Natural killer cell treated with Interleukin-12 subunit alpha and Interleukin-12 subunit beta and Interleukin-15 and Interleukin-18, amount 100 ng/mL, for 72 hours (primary cell): ENCODE results near the gene BORA. TPM values are rescaled to one million over a fixed set of nuclear protein-coding genes. Genes with fewer than 3 reads are reported as not detected.

Experiments used
- ATAC-seq, 2 donors: fragments of 150-1000 bp; cut with Tn5 transposase in 1 of 2; sonication (Bioruptor Pico), chemical (Tn5 transposase) in 1 of 2; 2 replicates each; pipeline ENCODE4 v1.10.0; 2021
- DNase-seq: peaks from one replicate; pipeline ENCODE4 v3.0.0; 2022; ENCODE audit warnings: low spot score
- H3K27ac Mint-ChIP-seq, 2 donors: 1 replicate in 1 of 2; 2 replicates in 1 of 2; pipeline ENCODE4 v1.8.0; 2022; ENCODE audit warnings: mixed read lengths in 2 of 2, mild to moderate bottlenecking in 1 of 2, moderate library complexity in 1 of 2
- H3K27me3 Mint-ChIP-seq, 2 donors: 1 replicate in 1 of 2; 2 replicates in 1 of 2; pipeline ENCODE4 v1.8.0; 2022; ENCODE audit warnings: mixed read lengths in 2 of 2
- H3K36me3 Mint-ChIP-seq: one replicate; pipeline ENCODE4 v1.8.0; 2022; ENCODE audit warnings: mixed read lengths
- H3K4me1 Mint-ChIP-seq, 2 donors: 1 replicate in 1 of 2; 2 replicates in 1 of 2; pipeline ENCODE4 v1.8.0; 2022; ENCODE audit warnings: low read depth in 2 of 2, mixed read lengths in 2 of 2, mild to moderate bottlenecking in 1 of 2
- H3K4me3 Mint-ChIP-seq: one replicate; pipeline ENCODE4 v1.8.0; 2022; ENCODE audit warnings: mixed read lengths
- H3K9me3 Mint-ChIP-seq: 2 replicates; pipeline ENCODE4 v1.8.0; 2022; ENCODE audit warnings: mixed read lengths
- total RNA-seq, 2 donors: library from RNA; stranded (reverse); gene quantifications; one replicate each; pipeline ENCODE4 v1.2.3, GENCODE V29; 2022

Gene BORA
- total RNA-seq, 2 donors from 2014 or later = 15.3 to 15.7 TPM

DNA sequence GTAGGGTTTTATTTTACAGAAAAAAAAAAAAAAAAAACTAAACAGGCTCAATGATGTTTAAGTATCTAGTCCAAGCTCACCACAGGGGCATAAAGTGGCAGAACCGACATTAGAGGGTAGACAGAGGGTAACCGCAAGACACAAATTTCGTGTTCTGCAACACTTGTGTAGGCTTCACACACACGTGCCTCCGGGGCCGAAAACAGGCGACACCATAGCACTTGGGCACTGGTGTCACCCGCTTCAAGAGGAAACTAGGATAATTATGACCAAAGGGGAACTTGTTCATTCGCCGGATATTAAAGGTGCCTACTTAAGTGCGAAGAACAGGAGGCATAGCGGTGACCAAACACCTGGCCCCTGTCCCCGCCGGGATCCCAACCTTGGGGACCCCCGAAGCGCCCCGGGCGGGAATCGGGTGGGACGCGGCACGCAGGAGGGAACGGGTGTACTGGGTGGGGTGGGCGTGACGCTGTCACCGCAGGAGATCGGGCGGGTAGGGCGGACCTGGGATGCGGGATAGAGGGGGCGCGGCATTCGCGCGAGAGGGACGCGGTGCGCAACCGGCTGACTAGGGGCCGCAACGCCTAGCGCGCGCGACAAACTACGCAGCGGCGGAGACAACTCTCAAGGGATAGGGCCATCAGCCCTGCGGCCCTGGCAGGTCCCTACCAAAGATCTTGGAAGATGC, 852 bp upstream of the BORA start:
- DNase-seq (peak; percentile 77), ATAC-seq (peak; percentile 41 to 49)
- Mint-ChIP-seq H3K9me3 (no peaks in the 10 kb centered on the region), H3K27me3 (no peaks in the 10 kb centered on the region), H3K36me3 (peaks cover 28% of the 10 kb centered on the region), H3K4me3 (peak overlapping the region; percentile 94), H3K4me1 (peaks cover 30 to 57% of the 10 kb centered on the region in 2 donors), H3K27ac (peak overlapping the region; percentile 86)

DNA sequence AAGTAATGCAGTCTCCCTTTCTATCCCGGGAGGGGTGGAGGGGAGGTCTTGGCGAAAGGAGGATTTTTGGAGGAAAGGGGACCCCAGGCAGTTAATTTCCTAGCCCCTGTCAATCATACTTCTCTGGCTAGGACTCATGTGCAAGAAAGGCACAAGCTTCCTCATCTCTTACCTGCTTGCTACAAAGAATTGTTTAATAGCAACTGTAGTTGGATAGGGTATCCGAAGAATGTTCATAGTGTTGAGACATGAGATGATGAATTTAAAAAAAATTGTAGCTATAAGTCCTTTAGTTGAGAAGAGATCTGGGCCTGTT, 525 bp downstream of the BORA start:
- Mint-ChIP-seq H3K27ac (peak overlapping the region; percentile 86), H3K36me3 (peaks cover 24% of the 10 kb centered on the region), H3K4me3 (peak overlapping the region; percentile 94), H3K9me3 (no peaks in the 10 kb centered on the region), H3K4me1 (peaks cover 24 to 49% of the 10 kb centered on the region in 2 donors), H3K27me3 (no peaks in the 10 kb centered on the region)
- DNase-seq (no peak), ATAC-seq (no peak)

DNA sequence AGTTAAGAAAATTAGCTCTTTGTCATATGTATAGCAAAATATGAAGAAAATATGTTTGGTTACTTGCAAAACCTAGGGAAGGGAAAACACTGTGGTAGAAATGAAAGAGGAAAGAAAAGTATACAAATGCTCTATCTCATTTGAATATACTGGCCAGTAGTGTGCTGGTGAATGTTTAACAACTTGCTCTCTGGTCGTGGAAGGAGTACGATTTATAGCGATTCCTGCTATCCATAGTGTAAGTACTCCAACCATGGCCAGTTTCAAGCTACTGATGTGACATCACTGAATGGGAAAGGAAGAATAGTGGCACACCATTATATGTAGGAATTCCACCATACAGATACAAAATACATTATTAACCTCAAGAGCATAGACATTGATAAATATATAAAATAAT, 9.3 kb downstream of the BORA start:
- DNase-seq (no peak), ATAC-seq (no peak)
- Mint-ChIP-seq H3K27me3 (no peaks in the 10 kb centered on the region), H3K4me1 (peaks cover 2 to 17% of the 10 kb centered on the region in 2 donors), H3K27ac (no peak overlapping the region), H3K4me3 (no peak overlapping the region), H3K9me3 (no peaks in the 10 kb centered on the region), H3K36me3 (peaks cover 18% of the 10 kb centered on the region)

DNA sequence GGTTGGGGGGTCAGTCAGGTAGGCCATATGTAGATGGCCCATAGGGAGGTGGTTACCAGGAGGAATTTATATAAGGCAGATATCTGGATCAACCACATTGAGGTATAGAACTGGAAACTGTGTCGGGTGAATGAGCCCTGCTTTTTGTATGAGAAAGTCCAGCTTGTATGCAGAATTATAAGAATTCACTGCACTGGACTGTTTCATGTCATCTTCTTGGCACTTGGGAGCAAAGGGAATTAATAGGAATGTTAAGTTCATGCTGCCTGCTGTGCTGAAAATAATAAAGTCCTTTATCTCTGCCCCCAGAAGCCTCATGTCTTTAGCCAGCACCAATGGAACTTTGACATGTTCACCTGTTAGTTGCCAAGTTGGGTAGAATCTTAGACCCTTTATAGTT, 12.3 kb downstream of the BORA start:
- Mint-ChIP-seq H3K27me3 (no peaks in the 10 kb centered on the region), H3K36me3 (peaks cover 11% of the 10 kb centered on the region), H3K4me3 (no peak overlapping the region), H3K27ac (no peak overlapping the region), H3K9me3 (no peaks in the 10 kb centered on the region), H3K4me1 (peaks cover 7 to 10% of the 10 kb centered on the region in 2 donors)
- ATAC-seq (no peak), DNase-seq (no peak)

DNA sequence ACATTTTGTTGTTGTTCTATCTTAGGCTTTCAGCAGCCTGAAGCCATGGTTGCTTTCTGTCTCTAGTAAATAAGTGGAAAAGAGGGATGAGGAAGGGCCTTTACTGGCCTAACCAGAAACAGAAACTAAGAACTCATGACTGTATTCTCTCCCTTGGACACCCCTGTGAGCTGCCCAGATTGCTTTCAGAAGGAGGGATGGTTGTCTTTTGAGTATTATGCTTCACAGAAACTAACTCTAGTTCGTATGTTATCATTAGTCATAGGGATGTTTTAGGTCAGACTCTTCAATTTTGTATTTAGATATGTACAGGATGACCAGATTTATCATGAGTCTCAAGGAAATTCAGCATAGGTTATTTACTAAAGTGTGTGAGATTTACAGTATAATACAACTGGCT, 17.5 kb downstream of the BORA start:
- Mint-ChIP-seq H3K27me3 (no peaks in the 10 kb centered on the region), H3K9me3 (no peaks in the 10 kb centered on the region), H3K4me1 (peaks cover 16 to 18% of the 10 kb centered on the region in 2 donors), H3K27ac (no peak overlapping the region), H3K36me3 (peaks cover 29% of the 10 kb centered on the region), H3K4me3 (no peak overlapping the region)
- no peak for DNase-seq
- peak in 1 of 2 donors; percentile 61 for ATAC-seq

DNA sequence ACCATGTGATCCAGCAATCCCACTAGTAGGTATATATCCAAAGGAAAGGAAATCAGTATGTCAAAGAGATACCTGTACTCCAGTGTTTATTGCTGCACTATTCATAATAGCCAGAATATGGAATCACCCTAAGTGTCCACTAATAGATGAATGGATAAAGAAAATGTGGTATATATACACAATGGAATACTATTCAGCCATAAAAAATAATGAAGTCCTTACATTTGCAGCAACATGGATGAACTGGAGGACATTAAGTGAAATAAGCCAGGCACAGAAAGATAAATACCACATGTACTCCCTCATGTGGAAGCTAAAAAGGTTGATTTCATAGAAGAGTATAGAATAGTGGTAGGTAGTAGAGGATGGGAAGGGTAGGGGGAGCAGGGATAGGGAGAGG, 23.5 kb downstream of the BORA start:
- Mint-ChIP-seq H3K9me3 (no peaks in the 10 kb centered on the region), H3K27me3 (no peaks in the 10 kb centered on the region)
- no peak for ATAC-seq

DNA sequence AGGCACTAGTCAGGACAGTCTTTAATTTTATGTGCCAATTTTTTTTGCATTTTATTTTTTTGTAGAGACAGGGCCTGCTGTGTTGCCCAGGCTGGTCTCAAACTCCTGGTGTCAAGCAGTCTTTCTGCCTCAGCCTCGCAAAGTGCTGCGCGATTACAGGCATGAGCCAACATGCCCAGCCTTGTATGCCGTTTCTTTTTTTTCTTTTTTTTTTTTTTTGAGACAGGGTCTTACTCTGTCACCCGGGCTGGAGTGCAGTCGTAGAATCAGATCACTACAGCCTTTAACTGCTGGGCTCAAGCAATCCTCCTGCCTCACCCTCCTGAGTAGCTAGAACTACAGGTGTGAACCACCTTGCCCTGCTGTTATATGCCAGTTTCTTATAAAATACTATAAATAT, 26.4 kb downstream of the BORA start:
- Mint-ChIP-seq H3K4me1 (peaks cover 16% of the 10 kb centered on the region in 2 donors), H3K36me3 (peaks cover 42% of the 10 kb centered on the region), H3K9me3 (no peaks in the 10 kb centered on the region), H3K4me3 (no peak overlapping the region), H3K27ac (no peak overlapping the region), H3K27me3 (no peaks in the 10 kb centered on the region)
- ATAC-seq = no peak
- DNase-seq = no peak

More for the DNA sequence above, 23.5 kb downstream of the BORA start:
- Mint-ChIP-seq H3K4me3 (no peak overlapping the region), H3K27ac (no peak overlapping the region), H3K36me3 (peaks cover 52% of the 10 kb centered on the region), H3K4me1 (peaks cover 16 to 19% of the 10 kb centered on the region in 2 donors)
- no peak for DNase-seq

DNA sequence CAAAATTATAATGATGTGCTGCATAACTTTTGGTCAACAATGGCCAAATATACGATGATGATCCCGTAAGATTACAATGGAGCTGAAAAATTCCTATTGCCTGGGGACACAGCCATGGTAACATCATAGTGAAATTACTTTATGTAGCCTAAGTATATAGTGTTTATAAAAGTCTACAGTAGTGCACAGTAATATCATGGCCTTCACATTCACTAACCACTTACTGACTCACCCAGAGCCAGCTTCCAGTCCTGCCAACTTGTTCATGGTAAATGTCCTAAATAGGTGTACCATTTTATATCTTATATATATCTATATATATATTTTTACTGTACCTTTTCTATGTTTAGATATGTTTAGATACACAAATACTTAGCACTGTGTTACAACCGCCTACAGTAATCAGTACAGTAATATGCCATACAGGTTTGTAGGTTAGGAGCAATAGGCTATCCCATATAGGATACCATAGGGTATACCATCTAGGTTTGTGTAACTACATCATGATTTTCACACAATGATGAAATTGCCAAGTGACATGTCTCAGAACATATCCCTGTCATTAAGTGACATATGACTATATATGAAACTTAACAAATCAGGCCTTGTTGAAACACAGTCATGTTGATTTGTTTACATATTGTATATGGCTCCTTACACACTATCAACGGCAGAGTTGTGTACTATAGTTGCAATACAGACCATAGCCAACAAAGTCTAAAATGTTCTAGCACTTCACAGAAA, 30.2 kb downstream of the BORA start:
- ATAC-seq = no peak
- Mint-ChIP-seq H3K4me3 (no peak overlapping the region), H3K27me3 (no peaks in the 10 kb centered on the region), H3K27ac (no peak overlapping the region), H3K9me3 (no peaks in the 10 kb centered on the region), H3K4me1 (no peaks in the 10 kb centered on the region), H3K36me3 (peaks cover 21% of the 10 kb centered on the region)
- no peak for DNase-seq

DNA sequence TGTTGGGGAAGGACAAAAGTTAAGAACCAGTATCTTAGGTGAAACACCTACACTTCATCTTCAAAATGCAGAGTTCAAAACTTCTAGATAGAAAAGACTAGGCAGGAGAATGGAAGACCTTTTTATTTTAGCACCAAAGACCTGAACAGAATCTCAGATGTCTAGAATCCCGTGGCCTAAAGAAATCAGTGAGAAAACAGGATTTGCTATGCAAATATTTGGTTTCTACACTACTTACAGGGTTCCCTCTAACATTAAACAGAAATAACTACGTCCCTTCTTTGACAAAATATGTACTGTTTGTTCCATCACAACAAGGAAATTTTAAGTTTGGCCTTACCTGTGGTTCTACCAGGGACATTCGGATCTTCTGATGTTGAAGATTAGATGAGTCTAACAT, 32.5 kb downstream of the BORA start:
- Mint-ChIP-seq H3K4me1 (no peaks in the 10 kb centered on the region), H3K27me3 (no peaks in the 10 kb centered on the region), H3K9me3 (no peaks in the 10 kb centered on the region), H3K27ac (no peak overlapping the region), H3K4me3 (no peak overlapping the region), H3K36me3 (peaks cover 25% of the 10 kb centered on the region)
- ATAC-seq = no peak
- DNase-seq = no peak

DNA sequence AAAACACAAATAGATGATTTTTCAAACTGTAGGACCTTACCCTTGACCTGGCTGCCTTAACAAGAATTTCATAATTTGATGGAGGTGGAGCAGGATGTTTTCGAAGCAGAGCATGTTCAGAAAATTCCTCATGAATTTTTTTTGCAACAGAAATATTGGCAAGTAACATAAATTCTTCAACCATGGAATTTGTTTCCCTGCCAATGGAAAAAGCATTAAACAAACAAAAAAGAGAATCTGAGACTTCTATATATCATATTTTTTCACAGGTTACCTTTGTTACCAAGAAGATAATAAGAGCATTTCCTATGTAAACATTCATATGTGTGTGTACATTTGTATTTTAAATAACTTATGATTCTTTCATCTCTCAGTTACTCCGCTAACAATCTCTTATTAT, 35.7 kb downstream of the BORA start:
- no peaks in the 10 kb centered on the region for H3K9me3 Mint-ChIP-seq
- no peak overlapping the region for H3K27ac Mint-ChIP-seq
- no peaks in the 10 kb centered on the region for H3K4me1 Mint-ChIP-seq
- no peak overlapping the region for H3K4me3 Mint-ChIP-seq
- H3K27me3 Mint-ChIP-seq = no peaks in the 10 kb centered on the region
- ATAC-seq (no peak), DNase-seq (no peak)
- peaks cover 38% of the 10 kb centered on the region for H3K36me3 Mint-ChIP-seq

DNA sequence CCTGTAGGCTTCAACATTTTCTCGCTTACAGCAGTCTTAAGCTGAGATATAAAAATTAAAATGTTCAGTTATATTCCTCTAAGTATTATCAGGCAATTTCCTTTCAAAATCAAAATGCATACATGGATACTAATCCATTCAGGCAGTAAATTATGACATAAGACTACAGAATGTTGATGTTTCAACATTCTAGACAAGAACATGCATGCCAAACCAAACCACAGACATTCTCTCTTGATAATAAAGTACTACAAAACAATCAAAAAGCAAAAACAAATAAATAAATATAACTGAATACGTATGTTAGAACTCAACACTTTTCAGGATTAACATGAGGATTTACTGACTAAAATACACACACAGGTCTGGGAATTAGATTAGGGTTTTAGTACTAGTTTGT, 46.3 kb downstream of the BORA start:
- Mint-ChIP-seq H3K27me3 (no peaks in the 10 kb centered on the region), H3K9me3 (no peaks in the 10 kb centered on the region), H3K27ac (no peak overlapping the region), H3K4me1 (peaks cover 9 to 18% of the 10 kb centered on the region in 2 donors), H3K36me3 (peaks cover 46% of the 10 kb centered on the region), H3K4me3 (no peak overlapping the region)
- no peak for DNase-seq
- ATAC-seq = no peak

DNA sequence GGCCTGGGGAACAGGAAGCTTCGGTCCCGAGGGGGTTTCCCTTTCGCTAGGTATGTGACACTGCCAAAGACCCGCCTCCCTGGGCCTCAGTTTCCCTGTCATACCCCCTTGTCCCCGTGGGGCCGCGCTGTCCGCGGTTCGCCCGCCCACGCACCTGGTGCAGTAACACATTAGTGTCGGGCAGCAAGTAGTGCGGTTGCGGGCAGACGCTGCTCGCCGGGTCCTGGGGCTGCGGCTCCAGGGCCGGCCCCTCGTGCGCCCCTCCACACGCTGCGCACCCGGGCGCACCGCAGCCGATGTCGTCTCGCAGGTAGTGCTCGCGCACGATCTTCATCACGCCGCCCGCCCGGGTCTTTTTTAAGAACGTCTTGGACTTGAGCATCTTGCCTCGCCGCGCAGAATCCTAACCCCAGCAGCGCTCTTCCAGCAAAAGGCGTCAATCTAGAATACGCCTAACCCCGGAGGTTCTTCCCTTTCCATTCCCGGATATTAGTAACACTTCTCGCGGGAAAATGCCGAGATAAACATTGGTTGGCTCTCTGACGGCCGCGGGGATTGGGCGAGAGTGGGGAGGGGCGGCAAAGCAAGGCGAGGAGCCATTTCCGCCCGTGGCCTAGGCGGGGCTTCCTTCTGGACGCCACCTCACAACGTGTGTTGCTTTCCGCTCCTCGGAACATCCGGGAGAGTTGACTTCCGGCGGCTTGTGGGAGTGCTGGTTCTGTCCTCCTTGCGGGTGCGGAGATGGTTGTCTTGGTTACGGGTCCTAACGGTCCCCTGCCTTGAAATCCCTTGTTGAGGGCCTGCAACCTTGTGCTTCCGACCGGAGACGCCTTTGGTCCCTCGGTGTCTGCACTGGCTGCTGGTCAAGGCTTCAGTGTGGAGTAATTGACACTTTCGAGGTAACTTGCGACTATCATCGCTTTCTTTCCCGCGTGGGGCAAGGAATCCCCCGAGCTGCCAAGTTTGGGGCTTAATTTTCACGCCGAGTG, 54.0 kb downstream of the BORA start, which contains the start of the genes DIS3 and PIBF1:
Gene DIS3, minus strand, starts transcription at position 450 of the 989 bp plus-strand sequence. Its CDS starts 68 bp downstream, at position 382.
Gene PIBF1, plus strand, starts transcription at position 683 of the 989 bp plus-strand sequence. CDS start 1,337 bp downstream, outside the sequence.
- H3K27me3 Mint-ChIP-seq = no peaks in the 10 kb centered on the region
- no peaks in the 10 kb centered on the region for H3K9me3 Mint-ChIP-seq
- ATAC-seq = peak; percentile 99
- peak within 1 kb of the TSS; percentile 97 to 98 for H3K27ac Mint-ChIP-seq
- H3K4me1 Mint-ChIP-seq = peaks cover 41 to 52% of the 10 kb centered on the region in 2 donors
- peaks cover 22% of the 10 kb centered on the region for H3K36me3 Mint-ChIP-seq
- DNase-seq = peak; percentile 99
- peak within 1 kb of the TSS; percentile 95 for H3K4me3 Mint-ChIP-seq

DNA sequence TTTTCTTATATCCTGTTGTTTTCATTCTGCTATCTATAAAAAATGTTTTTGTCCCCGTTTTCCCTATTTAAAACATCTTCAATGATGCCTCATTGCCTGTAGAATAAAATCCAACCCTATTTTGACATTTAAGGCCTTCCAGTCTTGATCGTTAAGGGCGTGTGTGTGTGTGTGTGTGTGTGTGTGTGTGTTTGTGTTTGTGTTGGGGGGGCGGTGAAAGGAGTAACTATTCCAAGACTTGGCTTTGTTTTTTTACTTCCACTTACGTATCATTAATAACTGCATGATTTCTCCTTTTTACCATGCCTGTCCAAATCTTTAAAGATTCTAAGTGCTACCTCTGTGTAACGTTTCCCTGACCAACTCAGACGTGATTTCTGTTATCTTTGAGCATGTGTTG, 55.0 kb downstream of the BORA start:
- Mint-ChIP-seq H3K27me3 (no peaks in the 10 kb centered on the region), H3K9me3 (no peaks in the 10 kb centered on the region), H3K4me1 (peaks cover 40 to 47% of the 10 kb centered on the region in 2 donors), H3K27ac (peak overlapping the region; percentile 97 to 98), H3K36me3 (peaks cover 13% of the 10 kb centered on the region), H3K4me3 (peak overlapping the region; percentile 95)
- DNase-seq (no peak), ATAC-seq (no peak)
